HG02610 (cell line): ENCODE data around the gene GABARAP.
A peak's percentile ranks its signal among the peaks of the same experiment; 100 is the strongest.

Experiments
- ATAC-seq: cut with Tn5 transposase; IDR thresholded peaks from one replicate; pipeline ENCODE4 v1.9.1; 2021; ENCODE audit warnings: mild to moderate bottlenecking, moderate library complexity; ENCODE audit not compliant: unreplicated experiment

Gene GABARAP

GRCh38 chr17:7241783-7242716 lies at the start of gene GABARAP:
Gene GABARAP, minus strand, starts transcription at chr17:7242449. Its CDS starts 119 bp downstream, at chr17:7242330.
- ATAC-seq, result peak; percentile 25

- ATAC-seq, result no peak
Observed at GRCh38 chr17:7290685-7291084, 48.4 kb upstream of the GABARAP start.

GRCh38 chr17:7290166-7290565 lies 47.9 kb upstream of the GABARAP start:
- ATAC-seq, result no peak

GRCh38 chr17:7289256-7290032 lies 47.2 kb upstream of the GABARAP start:
- ATAC-seq, result no peak

- no peak for ATAC-seq
Observed at GRCh38 chr17:7285679-7286078, 43.4 kb upstream of the GABARAP start.

GRCh38 chr17:7284911-7285310 lies 42.7 kb upstream of the GABARAP start:
- ATAC-seq, result no peak

GRCh38 chr17:7283471-7284216 lies 41.4 kb upstream of the GABARAP start:
- ATAC-seq, result no peak

- no peak for ATAC-seq
Observed at GRCh38 chr17:7282752-7283321, 40.6 kb upstream of the GABARAP start.

GRCh38 chr17:7281953-7282751 lies 39.9 kb upstream of the GABARAP start:
- no peak for ATAC-seq

- no peak for ATAC-seq
Observed at GRCh38 chr17:7281074-7281952, 39.1 kb upstream of the GABARAP start, which contains the start of gene SLC2A4. Gene SLC2A4, plus strand, starts transcription at chr17:7281718. Its CDS starts 217 bp downstream, at chr17:7281935.

- ATAC-seq, result peak; percentile 52
Observed at GRCh38 chr17:7280519-7281073, 38.3 kb upstream of the GABARAP start.

GRCh38 chr17:7279448-7279847 lies 37.2 kb upstream of the GABARAP start:
- ATAC-seq, result no peak

GRCh38 chr17:7266784-7267183 lies 24.5 kb upstream of the GABARAP start:
- ATAC-seq, result no peak

- ATAC-seq, result no peak
Observed at GRCh38 chr17:7263801-7264078, 21.5 kb upstream of the GABARAP start.

GRCh38 chr17:7262935-7263800 lies 20.9 kb upstream of the GABARAP start:
- no peak for ATAC-seq

GRCh38 chr17:7262192-7262934 lies 20.1 kb upstream of the GABARAP start, which contains the start of gene CLDN7:
Gene CLDN7, minus strand, starts transcription at chr17:7262478. Its CDS starts 435 bp downstream, at chr17:7262043.
- ATAC-seq, result no peak
